H9 (cell line): ENCODE measurements around the gene MTHFD1L. TPM values are rescaled to one million over a fixed set of nuclear protein-coding genes. Genes with fewer than 3 reads are reported as not detected.

Source experiments
- DNase-seq: peaks from one replicate; pipeline ENCODE4 v3.0.0-alpha.2; 2017
- H2AFZ ChIP-seq: one replicate; pipeline ENCODE4 v1.6.1; 2013; ENCODE audit warnings: mild to moderate bottlenecking, low read length, control low read depth, moderate library complexity
- H2AK5ac ChIP-seq: 2 replicates; pipeline ENCODE4 v1.6.1; 2013; ENCODE audit warnings: low read length, control low read depth, mixed read lengths; ENCODE audit not compliant: insufficient read length
- H2BK120ac ChIP-seq: one replicate; pipeline ENCODE4 v1.6.1; 2013; ENCODE audit warnings: low read depth, mild to moderate bottlenecking, low read length, control low read depth, inconsistent platforms; ENCODE audit not compliant: poor library complexity, severe bottlenecking
- H2BK12ac ChIP-seq: 2 replicates; pipeline ENCODE4 v1.6.1; 2013; ENCODE audit warnings: low read length, control low read depth, mixed read lengths, low read depth; ENCODE audit not compliant: insufficient read length
- H2BK15ac ChIP-seq: 2 replicates; pipeline ENCODE4 v1.6.1; 2013; ENCODE audit warnings: low read depth, low read length, control low read depth
- H2BK20ac ChIP-seq: one replicate; pipeline ENCODE4 v1.6.1; 2013; ENCODE audit warnings: low read depth, mild to moderate bottlenecking, low read length, control low read depth, inconsistent platforms; ENCODE audit not compliant: poor library complexity, severe bottlenecking
- H2BK5ac ChIP-seq: 2 replicates; pipeline ENCODE4 v1.6.1; 2013; ENCODE audit warnings: low read length, control low read depth, mixed read lengths; ENCODE audit not compliant: insufficient read length
- H3K14ac ChIP-seq: 2 replicates; pipeline ENCODE4 v1.6.1; 2013; ENCODE audit warnings: low read length, control low read depth; ENCODE audit not compliant: insufficient read depth
- H3K18ac ChIP-seq: 2 replicates; pipeline ENCODE4 v1.6.1; 2013; ENCODE audit warnings: low read depth, mild to moderate bottlenecking, mixed read lengths, low read length, control low read depth; ENCODE audit not compliant: insufficient read length
- H3K23ac ChIP-seq: 2 replicates; pipeline ENCODE4 v1.6.1; 2013; ENCODE audit warnings: low read length, control low read depth, mixed read lengths, low read depth; ENCODE audit not compliant: insufficient read length
- H3K23me2 ChIP-seq: 2 replicates; pipeline ENCODE4 v1.6.1; 2013; ENCODE audit warnings: low read depth, mild to moderate bottlenecking, mixed read lengths, low read length, control low read depth; ENCODE audit not compliant: insufficient read length, poor library complexity, severe bottlenecking
- H3K27ac ChIP-seq: 2 replicates; pipeline ENCODE4 v1.5.1; 2013; ENCODE audit warnings: low read length, control low read depth, mixed read lengths, low read depth; ENCODE audit not compliant: insufficient read length
- H3K27me3 ChIP-seq: 2 replicates; pipeline ENCODE4 v1.6.1; 2013; ENCODE audit warnings: low read length, control low read depth, inconsistent platforms; ENCODE audit not compliant: insufficient read depth
- H3K4ac ChIP-seq: 2 replicates; pipeline ENCODE4 v1.6.1; 2013; ENCODE audit warnings: low read depth, mild to moderate bottlenecking, control low read depth, inconsistent platforms, low read length, moderate library complexity
- H3K4me1 ChIP-seq: 2 replicates; pipeline ENCODE4 v1.6.1; 2013; ENCODE audit warnings: low read length, control low read depth, inconsistent platforms; ENCODE audit not compliant: insufficient read depth
- H3K4me2 ChIP-seq: 2 replicates; pipeline ENCODE4 v1.6.1; 2013; ENCODE audit warnings: low read length, control low read depth, mixed read lengths; ENCODE audit not compliant: insufficient read length, insufficient read depth
- H3K56ac ChIP-seq: 2 replicates; pipeline ENCODE4 v1.6.1; 2013; ENCODE audit warnings: low read depth, mild to moderate bottlenecking, mixed read lengths, low read length, control low read depth; ENCODE audit not compliant: insufficient read length
- H3K79me1 ChIP-seq: 2 replicates; pipeline ENCODE4 v1.6.1; 2013; ENCODE audit warnings: low read depth, mild to moderate bottlenecking, moderate library complexity, low read length, control low read depth, inconsistent platforms; ENCODE audit not compliant: insufficient read depth, poor library complexity, severe bottlenecking
- H3K79me2 ChIP-seq: 2 replicates; pipeline ENCODE4 v1.6.1; 2013; ENCODE audit warnings: low read length, control low read depth, inconsistent platforms; ENCODE audit not compliant: insufficient read depth
- H3K9ac ChIP-seq: 2 replicates; pipeline ENCODE4 v1.6.1; 2013; ENCODE audit warnings: low read length, control low read depth, mixed read lengths; ENCODE audit not compliant: insufficient read length; ENCODE audit errors: extremely low read depth
- H3K9me3 ChIP-seq: one replicate; pipeline ENCODE4 v1.6.1; 2013; ENCODE audit warnings: low read depth, low read length, inconsistent platforms; ENCODE audit not compliant: control insufficient read depth
- H3T11ph ChIP-seq: one replicate; pipeline ENCODE4 v1.6.1; 2013; ENCODE audit warnings: mild to moderate bottlenecking, low read length, control low read depth, inconsistent platforms
- H4K20me1 ChIP-seq: one replicate; pipeline ENCODE4 v1.6.1; 2013; ENCODE audit not compliant: control insufficient read depth, insufficient read length, insufficient read depth
- H4K5ac ChIP-seq: 2 replicates; pipeline ENCODE4 v1.6.1; 2013; ENCODE audit warnings: low read depth, mild to moderate bottlenecking, mixed read lengths, low read length, control low read depth; ENCODE audit not compliant: insufficient read length
- H4K8ac ChIP-seq: replicated peaks from 2 replicates; pipeline ENCODE4 v1.6.1; 2013; ENCODE audit warnings: low read length, control low read depth, mixed read lengths, low read depth; ENCODE audit not compliant: insufficient read length
- H4K91ac ChIP-seq: 2 replicates; pipeline ENCODE4 v1.6.1; 2013; ENCODE audit warnings: low read depth, mild to moderate bottlenecking, moderate library complexity, mixed read lengths, low read length, control low read depth; ENCODE audit not compliant: insufficient read length
- H3K27ac Mint-ChIP-seq, 3 experiments: 2 replicates in 2 of 3; 3 replicates in 1 of 3; pipeline ENCODE4 v1.8.0; 2020 to 2021; ENCODE audit warnings: mixed read lengths in 3 of 3, mild to moderate bottlenecking in 1 of 3, moderate library complexity in 1 of 3
- H3K27me3 Mint-ChIP-seq: 2 replicates; pipeline ENCODE4 v1.8.0; 2021; ENCODE audit warnings: low read depth, mild to moderate bottlenecking, moderate library complexity, mixed read lengths
- H3K36me3 Mint-ChIP-seq, 3 experiments: 2 replicates in 2 of 3; 3 replicates in 1 of 3; pipeline ENCODE4 v1.8.0; 2020 to 2021; ENCODE audit warnings: low read depth in 3 of 3, mixed read lengths in 3 of 3; ENCODE audit not compliant: insufficient read depth in 1 of 3
- H3K4me1 Mint-ChIP-seq, 2 experiments: 2 replicates each; pipeline ENCODE4 v1.8.0; 2020; ENCODE audit warnings: mixed read lengths in 2 of 2
- H3K4me3 Mint-ChIP-seq, 2 experiments: 2 replicates in 1 of 2; 3 replicates in 1 of 2; pipeline ENCODE4 v1.8.0; 2020 to 2021; ENCODE audit warnings: mild to moderate bottlenecking in 2 of 2, mixed read lengths in 2 of 2, moderate library complexity in 1 of 2
- H3K9me3 Mint-ChIP-seq, 2 experiments: 2 replicates in 1 of 2; 3 replicates in 1 of 2; pipeline ENCODE4 v1.8.0; 2020; ENCODE audit warnings: mild to moderate bottlenecking in 2 of 2, mixed read lengths in 2 of 2, moderate library complexity in 1 of 2
- whole genome bisulfite sequencing: extraction: QIAGEN DNeasy Blood & Tissue Kit; methylation state at CpG from one replicate; pipeline ENCODE4 v1.1.7; 2013; ENCODE audit warnings: missing lambda C conversion rate, low lambda C conversion rate, mixed read lengths; ENCODE audit not compliant: insufficient read length; ENCODE audit errors: extremely low coverage; 5-methylcytosine and 5-hydroxymethylcytosine counted together
- total RNA-seq: library from RNA; stranded (reverse); gene quantifications from 2 replicates; pipeline ENCODE4 v1.2.1, GENCODE V29; 2021
- TF ChIP-seq, protein P1 (sequence below): fragments of 200-600 bp; sonication (generic); conservative IDR thresholded peaks from 3 replicates; pipeline ENCODE4 v1.8.0; 2021; ENCODE audit warnings: antibody characterized with exemption, mild to moderate bottlenecking

MTHFD1L gene
- total RNA-seq, 1 experiment from 2014 or later, result 90.2 TPM

- Histone ChIP-seq H3K27ac (no peak overlapping the region), H3K23me2 (no peaks in the 10 kb centered on the region), H4K5ac (no peak overlapping the region), H2AK5ac (no peak overlapping the region), H2AFZ (no peak overlapping the region), H3K56ac (no peak overlapping the region), H2BK120ac (no peak overlapping the region), H3K4me2 (no peak overlapping the region), H3K79me2 (no peaks in the 10 kb centered on the region), H3K18ac (no peak overlapping the region), H3K79me1 (no peaks in the 10 kb centered on the region), H3K9me3 (no peaks in the 10 kb centered on the region), H2BK12ac (no peak overlapping the region), H4K91ac (no peak overlapping the region), H3K4ac (no peak overlapping the region), H4K20me1 (no peaks in the 10 kb centered on the region), H2BK15ac (no peak overlapping the region), H3T11ph (no peak overlapping the region), H4K8ac (no peak overlapping the region), H2BK5ac (no peak overlapping the region), H3K9ac (no peak overlapping the region), H3K14ac (no peak overlapping the region), H2BK20ac (no peak overlapping the region), H3K4me1 (peaks cover 3% of the 10 kb centered on the region; the same call in 1 of the 2 replicates), H3K27me3 (no peaks in the 10 kb centered on the region), H3K23ac (no peak overlapping the region)
- H3K9me3 Mint-ChIP-seq, result no peaks in the 10 kb centered on the region
- no peaks in the 10 kb centered on the region for H3K36me3 Mint-ChIP-seq
- TF ChIP-seq, protein P1, sequence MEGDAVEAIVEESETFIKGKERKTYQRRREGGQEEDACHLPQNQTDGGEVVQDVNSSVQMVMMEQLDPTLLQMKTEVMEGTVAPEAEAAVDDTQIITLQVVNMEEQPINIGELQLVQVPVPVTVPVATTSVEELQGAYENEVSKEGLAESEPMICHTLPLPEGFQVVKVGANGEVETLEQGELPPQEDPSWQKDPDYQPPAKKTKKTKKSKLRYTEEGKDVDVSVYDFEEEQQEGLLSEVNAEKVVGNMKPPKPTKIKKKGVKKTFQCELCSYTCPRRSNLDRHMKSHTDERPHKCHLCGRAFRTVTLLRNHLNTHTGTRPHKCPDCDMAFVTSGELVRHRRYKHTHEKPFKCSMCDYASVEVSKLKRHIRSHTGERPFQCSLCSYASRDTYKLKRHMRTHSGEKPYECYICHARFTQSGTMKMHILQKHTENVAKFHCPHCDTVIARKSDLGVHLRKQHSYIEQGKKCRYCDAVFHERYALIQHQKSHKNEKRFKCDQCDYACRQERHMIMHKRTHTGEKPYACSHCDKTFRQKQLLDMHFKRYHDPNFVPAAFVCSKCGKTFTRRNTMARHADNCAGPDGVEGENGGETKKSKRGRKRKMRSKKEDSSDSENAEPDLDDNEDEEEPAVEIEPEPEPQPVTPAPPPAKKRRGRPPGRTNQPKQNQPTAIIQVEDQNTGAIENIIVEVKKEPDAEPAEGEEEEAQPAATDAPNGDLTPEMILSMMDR, result no peak
- no peaks in the 10 kb centered on the region for H3K27me3 Mint-ChIP-seq
- H3K27ac Mint-ChIP-seq, result no peak overlapping the region
- H3K4me1 Mint-ChIP-seq, result peaks cover 8 to 20% of the 10 kb centered on the region in 2 experiments
- no CpG with 5 or more reads among the region's 8 CpGs for WGBS
- DNase-seq, result no peak
- H3K4me3 Mint-ChIP-seq, result no peak overlapping the region; a peak in 1 of 5 replicates
Measured at GRCh38 chr6:151109361-151109760, 243.9 kb downstream of the MTHFD1L start.
